ENCODE data around the gene REXO4.

The REXO4 gene

DNA sequence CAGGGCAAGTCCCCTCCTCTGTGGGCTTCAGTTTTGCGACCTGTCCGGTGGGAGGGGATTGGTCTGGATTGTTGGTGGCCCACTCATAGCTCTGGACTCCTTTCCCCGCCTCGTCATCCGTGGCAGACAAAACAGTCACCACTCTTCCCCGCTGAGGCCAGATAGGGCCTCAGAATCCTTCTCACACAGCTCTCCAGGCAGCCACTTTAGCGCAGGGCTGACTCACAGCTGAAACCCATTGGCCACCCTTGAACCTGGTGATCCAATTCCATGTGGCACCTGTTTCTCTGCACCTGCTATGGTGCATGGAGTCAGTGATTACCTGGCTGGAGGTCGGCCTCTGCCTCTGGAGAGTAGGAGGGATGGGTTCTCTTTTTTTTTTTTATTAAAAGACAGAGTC lies 26.2 kb upstream of the REXO4 start:
- H3K36me3 Mint-ChIP-seq (ENCODE audit: low read depth), result no peaks in the 10 kb centered on the region
- no peaks in the 10 kb centered on the region for H3K4me1 Mint-ChIP-seq
- no peak overlapping the region for H3K27ac Mint-ChIP-seq
- H3K27me3 Mint-ChIP-seq (ENCODE audit: low read depth), result peaks cover 5% of the 10 kb centered on the region
- no peak overlapping the region for H3K4me3 Mint-ChIP-seq
- H3K9me3 Mint-ChIP-seq, result no peaks in the 10 kb centered on the region
- TF ChIP-seq, protein P1, sequence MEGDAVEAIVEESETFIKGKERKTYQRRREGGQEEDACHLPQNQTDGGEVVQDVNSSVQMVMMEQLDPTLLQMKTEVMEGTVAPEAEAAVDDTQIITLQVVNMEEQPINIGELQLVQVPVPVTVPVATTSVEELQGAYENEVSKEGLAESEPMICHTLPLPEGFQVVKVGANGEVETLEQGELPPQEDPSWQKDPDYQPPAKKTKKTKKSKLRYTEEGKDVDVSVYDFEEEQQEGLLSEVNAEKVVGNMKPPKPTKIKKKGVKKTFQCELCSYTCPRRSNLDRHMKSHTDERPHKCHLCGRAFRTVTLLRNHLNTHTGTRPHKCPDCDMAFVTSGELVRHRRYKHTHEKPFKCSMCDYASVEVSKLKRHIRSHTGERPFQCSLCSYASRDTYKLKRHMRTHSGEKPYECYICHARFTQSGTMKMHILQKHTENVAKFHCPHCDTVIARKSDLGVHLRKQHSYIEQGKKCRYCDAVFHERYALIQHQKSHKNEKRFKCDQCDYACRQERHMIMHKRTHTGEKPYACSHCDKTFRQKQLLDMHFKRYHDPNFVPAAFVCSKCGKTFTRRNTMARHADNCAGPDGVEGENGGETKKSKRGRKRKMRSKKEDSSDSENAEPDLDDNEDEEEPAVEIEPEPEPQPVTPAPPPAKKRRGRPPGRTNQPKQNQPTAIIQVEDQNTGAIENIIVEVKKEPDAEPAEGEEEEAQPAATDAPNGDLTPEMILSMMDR (IDR thresholded peaks at IDR 0.05; ENCODE audit: unreplicated experiment in 3 of 3), result no peak

DNA sequence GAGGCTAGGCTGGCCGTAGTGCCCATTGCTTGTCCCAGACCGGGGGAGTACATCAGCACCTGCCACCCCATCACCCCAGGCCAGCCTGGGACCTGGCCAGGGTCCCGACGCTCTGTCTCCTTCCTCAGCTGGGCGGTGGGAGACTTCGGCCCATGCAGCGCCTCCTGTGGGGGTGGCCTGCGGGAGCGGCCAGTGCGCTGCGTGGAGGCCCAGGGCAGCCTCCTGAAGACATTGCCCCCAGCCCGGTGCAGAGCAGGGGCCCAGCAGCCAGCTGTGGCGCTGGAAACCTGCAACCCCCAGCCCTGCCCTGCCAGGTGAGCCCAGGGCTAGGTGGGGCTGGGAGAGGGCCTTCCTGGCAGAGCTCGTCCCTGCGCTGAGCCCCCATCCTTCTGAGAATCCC lies 25.4 kb upstream of the REXO4 start:
- no peaks in the 10 kb centered on the region for H3K36me3 Mint-ChIP-seq (ENCODE audit: low read depth)
- no peaks in the 10 kb centered on the region for H3K9me3 Mint-ChIP-seq

DNA sequence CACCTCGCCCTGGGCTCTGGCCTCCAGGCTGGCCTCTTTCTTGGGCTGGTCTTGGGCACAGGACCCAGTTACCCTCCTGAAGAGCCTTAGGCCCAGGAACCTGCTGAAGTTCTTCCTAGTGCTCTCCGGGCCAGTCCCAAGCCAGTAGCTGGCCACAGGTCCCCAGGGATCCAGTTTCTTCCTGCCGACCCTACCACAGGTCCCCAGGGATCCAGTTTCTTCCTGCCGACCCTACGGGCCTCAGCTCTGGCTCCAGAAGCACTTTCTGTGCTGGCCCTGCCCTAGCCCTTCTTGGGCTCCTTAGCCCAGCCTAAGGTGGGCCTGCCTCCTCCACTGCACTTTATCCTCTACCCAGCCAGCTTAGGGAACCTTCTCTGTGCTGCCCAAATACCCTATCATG lies 23.8 kb upstream of the REXO4 start:
- no peak overlapping the region for H3K27ac Mint-ChIP-seq
- H3K9me3 Mint-ChIP-seq, result no peaks in the 10 kb centered on the region
- no peaks in the 10 kb centered on the region for H3K36me3 Mint-ChIP-seq (ENCODE audit: low read depth)
- TF ChIP-seq, protein P1 (IDR thresholded peaks at IDR 0.05; ENCODE audit: unreplicated experiment in 3 of 3), result no peak
- H3K27me3 Mint-ChIP-seq (ENCODE audit: low read depth), result no peaks in the 10 kb centered on the region
- no peaks in the 10 kb centered on the region for H3K4me1 Mint-ChIP-seq
- H3K4me3 Mint-ChIP-seq, result no peak overlapping the region

More for the DNA sequence above, 25.4 kb upstream of the REXO4 start:
- Mint-ChIP-seq H3K4me1 (no peaks in the 10 kb centered on the region), H3K27me3 (ENCODE audit: low read depth) (peaks cover 5% of the 10 kb centered on the region), H3K27ac (no peak overlapping the region), H3K4me3 (no peak overlapping the region)
- TF ChIP-seq, protein P1 (IDR thresholded peaks at IDR 0.05; ENCODE audit: unreplicated experiment in 3 of 3), result no peak

DNA sequence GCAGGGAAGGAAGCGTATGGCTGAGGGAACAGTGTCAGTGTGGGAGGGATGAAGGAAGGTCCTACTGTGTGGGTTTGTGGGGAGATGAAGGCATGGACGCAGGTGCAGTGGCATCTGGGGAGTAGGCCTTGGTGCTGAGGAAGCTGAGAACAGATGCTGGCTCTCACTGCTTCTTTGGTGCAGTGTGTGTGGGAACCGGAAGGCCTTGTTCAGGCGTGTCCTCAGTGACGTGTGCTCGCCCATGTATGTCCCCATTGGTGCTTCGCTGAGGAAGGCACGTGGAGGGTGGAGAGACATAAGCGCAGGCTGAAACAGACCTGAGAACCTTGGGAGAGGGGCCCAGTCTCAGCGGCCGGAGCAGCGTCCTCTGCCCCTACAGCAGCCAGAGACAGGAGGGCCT lies 23.1 kb upstream of the REXO4 start:
- H3K36me3 Mint-ChIP-seq (ENCODE audit: low read depth), result no peaks in the 10 kb centered on the region
- no peaks in the 10 kb centered on the region for H3K9me3 Mint-ChIP-seq
- TF ChIP-seq, protein P1 (IDR thresholded peaks at IDR 0.05; ENCODE audit: unreplicated experiment in 3 of 3), result no peak
- no peak overlapping the region for H3K27ac Mint-ChIP-seq
- H3K4me3 Mint-ChIP-seq, result no peak overlapping the region
- H3K4me1 Mint-ChIP-seq, result no peaks in the 10 kb centered on the region
- no peaks in the 10 kb centered on the region for H3K27me3 Mint-ChIP-seq (ENCODE audit: low read depth)

DNA sequence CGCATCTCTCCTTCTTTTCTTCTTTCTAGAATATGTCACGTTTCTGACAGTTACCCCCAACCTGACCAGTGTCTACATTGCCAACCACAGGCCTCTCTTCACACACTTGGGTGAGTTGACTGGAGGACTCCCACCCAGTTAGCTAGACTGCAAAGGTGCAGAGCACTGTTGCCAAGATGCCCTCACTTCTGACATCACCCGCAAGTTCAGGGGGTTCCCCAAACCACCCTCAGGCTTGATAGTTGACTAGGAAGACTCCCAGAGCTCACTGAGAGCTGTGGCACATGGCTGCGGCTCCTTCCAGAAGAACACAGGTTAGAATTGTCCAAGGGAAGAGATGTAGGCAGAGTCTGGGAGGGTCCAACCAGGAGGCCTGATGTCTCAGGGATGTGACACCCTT lies 21.5 kb upstream of the REXO4 start:
- Mint-ChIP-seq H3K4me1 (no peaks in the 10 kb centered on the region), H3K27ac (no peak overlapping the region), H3K36me3 (ENCODE audit: low read depth) (no peaks in the 10 kb centered on the region), H3K27me3 (ENCODE audit: low read depth) (no peaks in the 10 kb centered on the region), H3K4me3 (no peak overlapping the region), H3K9me3 (no peaks in the 10 kb centered on the region)
- TF ChIP-seq, protein P1 (IDR thresholded peaks at IDR 0.05; ENCODE audit: unreplicated experiment in 3 of 3), result no peak

DNA sequence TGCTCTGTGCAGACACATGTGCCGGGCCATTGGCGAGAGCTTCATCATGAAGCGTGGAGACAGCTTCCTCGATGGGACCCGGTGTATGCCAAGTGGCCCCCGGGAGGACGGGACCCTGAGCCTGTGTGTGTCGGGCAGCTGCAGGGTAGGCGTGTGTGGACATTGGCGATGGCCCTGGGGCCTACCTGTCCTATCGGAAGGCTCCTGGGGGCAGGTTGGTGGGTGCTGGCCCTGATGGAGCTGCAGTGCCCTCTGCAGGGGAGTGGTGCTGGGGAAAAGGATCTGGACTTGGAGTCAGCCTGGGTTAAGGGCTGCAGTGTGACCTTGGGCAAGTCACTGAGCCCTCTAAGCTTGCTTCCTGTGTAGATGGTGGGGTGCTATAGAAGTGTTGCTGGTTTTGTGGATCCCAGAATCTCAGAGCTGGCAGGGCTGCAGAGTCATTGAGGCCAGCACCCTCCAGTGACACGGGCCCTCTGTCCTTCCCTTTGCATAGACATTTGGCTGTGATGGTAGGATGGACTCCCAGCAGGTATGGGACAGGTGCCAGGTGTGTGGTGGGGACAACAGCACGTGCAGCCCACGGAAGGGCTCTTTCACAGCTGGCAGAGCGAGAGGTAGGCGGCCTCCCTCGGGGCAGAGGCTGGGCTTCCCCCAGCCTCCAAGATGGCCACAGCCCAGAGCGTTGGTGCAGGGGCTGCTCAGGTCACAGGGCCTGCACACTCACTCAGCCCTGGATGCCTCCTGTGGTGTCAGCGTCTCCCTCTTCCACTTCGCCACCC lies 20.1 kb upstream of the REXO4 start:
- Mint-ChIP-seq H3K27ac (no peak overlapping the region), H3K4me3 (no peak overlapping the region), H3K9me3 (no peaks in the 10 kb centered on the region), H3K27me3 (ENCODE audit: low read depth) (no peaks in the 10 kb centered on the region), H3K4me1 (no peaks in the 10 kb centered on the region), H3K36me3 (ENCODE audit: low read depth) (no peaks in the 10 kb centered on the region)
- TF ChIP-seq, protein P1 (IDR thresholded peaks at IDR 0.05; ENCODE audit: unreplicated experiment in 3 of 3), result no peak
